Epithelial cell of proximal tubule (primary cell): Measurements from ENCODE around the gene LRRC28. TPM values are rescaled to one million over a fixed set of nuclear protein-coding genes. Genes with fewer than 3 reads are reported as not detected.
A peak's percentile ranks its signal among the peaks of the same experiment; 100 is the strongest.

Source experiments
- DNase-seq: peaks from one replicate; pipeline ENCODE4 v3.0.0-alpha.2; 2011; ENCODE audit warnings: low read depth
- H3K4me3 ChIP-seq: 2 replicates; pipeline ENCODE4 v1.5.1; 2011; ENCODE audit warnings: low read depth, mild to moderate bottlenecking, low read length
- CTCF ChIP-seq: conservative IDR thresholded peaks from 2 replicates; pipeline ENCODE4 v1.5.1; 2012; ENCODE audit warnings: low read depth, mild to moderate bottlenecking, low read length
- total RNA-seq: library from RNA; depleted of rRNA; stranded (reverse); fragments of >200 nt; gene quantifications from 2 replicates; pipeline ENCODE4 v1.2.3, GENCODE V29; 2015

LRRC28 gene
- total RNA-seq, 1 donor from 2014 or later: 15.0 TPM

DNA sequence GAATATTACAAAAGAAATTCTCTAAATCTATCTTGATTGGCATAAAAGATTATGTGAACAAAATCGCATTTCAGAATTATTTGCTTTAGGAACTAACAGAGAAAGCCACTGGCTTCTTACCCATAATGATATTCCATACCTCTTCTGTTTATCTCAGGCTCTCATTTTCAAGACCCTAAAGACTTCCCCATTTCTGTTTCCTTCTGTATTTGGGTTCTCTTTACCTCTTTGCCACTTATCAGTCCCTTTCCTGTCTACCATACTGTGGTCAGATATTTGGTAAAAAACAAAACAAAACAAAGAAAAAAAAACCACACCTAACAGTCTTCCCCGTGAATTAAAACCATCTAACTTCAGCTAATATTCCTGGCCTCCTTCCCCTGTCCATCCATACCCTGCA is 108.5 kb downstream of the LRRC28 start:
- no peak overlapping the region for H3K4me3 ChIP-seq
- TF ChIP-seq CTCF: no peak
- no peak for DNase-seq

DNA sequence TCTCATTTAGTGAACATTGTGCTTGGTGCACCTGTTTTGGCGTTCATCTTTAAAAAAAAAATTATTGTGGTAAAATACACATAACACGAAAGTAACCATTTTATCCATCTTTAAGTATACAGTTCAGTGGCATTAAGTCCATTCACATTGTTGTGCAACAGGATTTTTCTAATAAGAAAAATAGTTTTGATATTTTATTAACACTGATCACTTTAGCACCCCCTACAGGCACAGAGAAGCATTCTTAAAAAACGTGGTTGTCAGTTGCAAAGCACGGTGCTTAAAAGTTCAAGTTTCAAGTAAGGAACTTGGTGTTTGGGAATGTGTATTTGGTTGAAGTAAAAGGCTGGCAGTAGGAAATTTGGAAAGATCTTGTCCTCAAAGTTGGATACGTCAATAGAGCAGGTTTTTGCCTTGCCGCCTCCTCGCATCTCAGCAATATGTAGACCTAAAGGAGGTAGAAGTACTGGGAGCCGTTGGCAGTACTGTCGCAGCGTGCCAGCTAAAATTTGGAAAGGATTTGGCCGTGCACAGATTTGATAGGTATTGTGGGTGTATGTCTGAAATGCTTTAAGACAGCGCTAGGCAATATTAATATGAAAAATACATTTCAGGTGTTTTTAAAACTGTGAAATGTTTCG is 110.4 kb downstream of the LRRC28 start:
- peak; percentile 69 for TF ChIP-seq CTCF
- DNase-seq: no peak
- H3K4me3 ChIP-seq: no peak overlapping the region

GRCh38 chr15:99365242-99365641 is 114.0 kb downstream of the LRRC28 start:
- no peak for TF ChIP-seq CTCF

DNA sequence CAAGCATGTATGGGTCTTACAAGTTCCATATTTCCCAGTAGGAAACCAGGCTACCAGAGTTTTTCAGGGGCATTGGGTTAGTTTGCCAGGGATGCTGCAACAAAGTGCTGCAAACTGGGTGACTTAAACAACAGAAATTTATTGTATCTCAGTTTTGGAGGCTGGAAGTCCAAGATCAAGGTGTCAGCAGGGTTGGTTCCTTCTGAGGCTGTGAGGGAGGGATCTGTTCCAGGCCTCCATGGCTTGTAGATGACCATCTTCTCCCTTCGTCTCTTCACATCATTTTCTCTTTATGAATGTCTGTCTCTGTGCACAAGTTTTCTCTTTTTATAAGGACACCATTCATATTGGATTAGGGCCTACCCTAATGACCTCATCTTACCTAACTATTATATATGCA is 114.7 kb downstream of the LRRC28 start:
- no peak overlapping the region for H3K4me3 ChIP-seq
- no peak for DNase-seq
- TF ChIP-seq CTCF: no peak

More at GRCh38 chr15:99365242-99365641, 114.0 kb downstream of the LRRC28 start:
- DNase-seq: no peak
- no peak overlapping the region for H3K4me3 ChIP-seq

GRCh38 chr15:99368743-99369142 is 117.5 kb downstream of the LRRC28 start:
- TF ChIP-seq CTCF: no peak
- H3K4me3 ChIP-seq: no peak overlapping the region
- no peak for DNase-seq

DNA sequence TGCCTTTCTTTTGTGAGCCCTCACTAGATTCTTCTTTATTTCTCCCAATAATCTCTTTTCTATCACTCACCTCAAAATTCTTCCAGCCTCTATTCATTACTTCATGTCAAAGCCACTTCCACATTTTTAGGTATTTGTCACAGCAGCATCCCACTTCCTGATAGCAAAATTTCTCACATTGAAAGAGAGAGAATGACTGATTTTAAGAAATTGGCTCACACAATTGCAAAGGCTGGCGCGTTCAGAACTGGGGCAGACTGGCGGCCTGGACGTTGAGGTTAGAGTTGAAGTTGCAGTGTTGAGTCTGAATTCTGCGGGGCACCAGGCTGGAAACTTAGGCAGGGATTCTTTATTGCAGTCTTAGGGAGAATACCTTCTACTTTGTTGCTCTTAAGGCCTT is 117.9 kb downstream of the LRRC28 start:
- DNase-seq: no peak
- no peak overlapping the region for H3K4me3 ChIP-seq
- TF ChIP-seq CTCF: no peak
